HG02623 (cell line): ENCODE results near the gene ADK.

Experiments
- ATAC-seq: cut with Tn5 transposase; IDR thresholded peaks from one replicate; pipeline ENCODE4 v1.9.1; 2021; ENCODE audit warnings: moderate library complexity; ENCODE audit not compliant: unreplicated experiment

ADK gene

GRCh38 chr10:74755273-74755672 lies 604.3 kb downstream of the ADK start:
- ATAC-seq = no peak
